ENCODE data around the gene MED12L. TPM values are rescaled to one million over a fixed set of nuclear protein-coding genes. Genes with fewer than 3 reads are reported as not detected.

The MED12L gene
- total and polyA plus RNA-seq, 9 of the 15 experiments (the other 6 are each of a cell fraction or from before 2014, with no cell fraction given): not detected

DNA sequence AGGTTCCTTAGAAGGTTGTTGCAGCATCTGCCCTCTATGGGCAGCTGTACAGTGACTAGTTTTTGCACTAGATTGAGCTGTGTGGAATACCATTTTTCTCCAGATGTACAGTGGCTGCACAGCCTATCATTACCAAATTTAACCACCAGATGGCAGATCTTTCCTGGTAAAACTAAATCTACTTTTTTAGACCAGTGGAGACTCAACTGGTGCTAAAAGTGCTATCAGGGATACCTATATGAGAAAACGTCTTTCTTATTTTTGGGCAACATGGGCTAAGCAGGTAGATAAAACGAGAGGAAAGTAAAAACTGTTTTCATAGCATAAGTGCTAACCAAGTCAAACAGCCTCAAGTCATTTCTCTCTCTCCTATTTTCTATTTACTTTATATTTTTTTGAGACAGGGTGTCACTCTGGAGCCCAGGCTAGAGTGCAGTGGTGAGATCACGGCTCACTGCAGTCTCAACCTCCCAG lies 354.2 kb downstream of the MED12L start (continued):
- no peak for TF ChIP-seq TSHZ1 (CRISPR knock-in tag; IDR thresholded peaks at IDR 0.05)
- no peak for TF ChIP-seq TGIF2 (CRISPR knock-in tag; IDR thresholded peaks at IDR 0.05)
- TF ChIP-seq, protein P1, sequence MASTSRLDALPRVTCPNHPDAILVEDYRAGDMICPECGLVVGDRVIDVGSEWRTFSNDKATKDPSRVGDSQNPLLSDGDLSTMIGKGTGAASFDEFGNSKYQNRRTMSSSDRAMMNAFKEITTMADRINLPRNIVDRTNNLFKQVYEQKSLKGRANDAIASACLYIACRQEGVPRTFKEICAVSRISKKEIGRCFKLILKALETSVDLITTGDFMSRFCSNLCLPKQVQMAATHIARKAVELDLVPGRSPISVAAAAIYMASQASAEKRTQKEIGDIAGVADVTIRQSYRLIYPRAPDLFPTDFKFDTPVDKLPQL (IDR thresholded peaks at IDR 0.05; ENCODE audit: extremely low read depth, insufficient read length): no peak
- no peak for TF ChIP-seq MCM3 (IDR thresholded peaks at IDR 0.05)
- no peak for TF ChIP-seq PHTF2 (CRISPR knock-in tag; IDR thresholded peaks at IDR 0.05)
- no peak for TF ChIP-seq ZNF324 (CRISPR knock-in tag; IDR thresholded peaks at IDR 0.05)
- no peak for TF ChIP-seq TFAM (CRISPR knock-in tag; conservative IDR thresholded peaks at IDR 0.05)
- TF ChIP-seq SMC3 (conservative IDR thresholded peaks at IDR 0.05; ENCODE audit: insufficient read depth, low read depth, low read length): peak; percentile 73
- TF ChIP-seq BRD4 (IDR thresholded peaks at IDR 0.05): no peak
- TF ChIP-seq, protein P2, sequence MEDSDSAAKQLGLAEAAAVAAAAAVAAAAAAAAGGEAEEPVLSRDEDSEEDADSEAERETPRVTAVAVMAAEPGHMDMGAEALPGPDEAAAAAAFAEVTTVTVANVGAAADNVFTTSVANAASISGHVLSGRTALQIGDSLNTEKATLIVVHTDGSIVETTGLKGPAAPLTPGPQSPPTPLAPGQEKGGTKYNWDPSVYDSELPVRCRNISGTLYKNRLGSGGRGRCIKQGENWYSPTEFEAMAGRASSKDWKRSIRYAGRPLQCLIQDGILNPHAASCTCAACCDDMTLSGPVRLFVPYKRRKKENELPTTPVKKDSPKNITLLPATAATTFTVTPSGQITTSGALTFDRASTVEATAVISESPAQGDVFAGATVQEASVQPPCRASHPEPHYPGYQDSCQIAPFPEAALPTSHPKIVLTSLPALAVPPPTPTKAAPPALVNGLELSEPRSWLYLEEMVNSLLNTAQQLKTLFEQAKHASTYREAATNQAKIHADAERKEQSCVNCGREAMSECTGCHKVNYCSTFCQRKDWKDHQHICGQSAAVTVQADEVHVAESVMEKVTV (CRISPR knock-in tag; IDR thresholded peaks at IDR 0.05): peak; percentile 68
- no peak for TF ChIP-seq PTBP1 (IDR thresholded peaks at IDR 0.05; ENCODE audit: low read depth, low read length)
- TF ChIP-seq REST (IDR thresholded peaks at IDR 0.05; ENCODE audit: borderline replicate concordance): peak; percentile 87
- TF ChIP-seq REST (CRISPR knock-in tag; IDR thresholded peaks at IDR 0.05; ENCODE audit: low read depth): no peak
- no peak for TF ChIP-seq SIRT6 (IDR thresholded peaks at IDR 0.05; ENCODE audit: low read depth, low read length)
- TF ChIP-seq RAD21 (CRISPR knock-in tag; conservative IDR thresholded peaks at IDR 0.05 in 1 of 2, IDR thresholded peaks at IDR 0.05 in 1 of 2): peak; percentile 83 to 91

Measured in K562 (cell line).